ENCODE data around the gene PDE4D.
"Not testable (repeated sequence)": the region's sequence is repeated elsewhere in the genome, so short reads cannot be mapped to it uniquely, and the experiment has no call there.

Gene PDE4D

GRCh38 chr5:59020611-59021285 is 872.8 kb downstream of the PDE4D start:
- DNase-seq = no peak

GRCh38 chr5:59019078-59019477 is 874.4 kb downstream of the PDE4D start:
- no peak for DNase-seq

- DNase-seq = no peak
Observed at GRCh38 chr5:59016925-59017324, 876.6 kb downstream of the PDE4D start.

GRCh38 chr5:59008816-59009473 is 884.6 kb downstream of the PDE4D start:
- DNase-seq = no peak

- peak; percentile 8 for DNase-seq
Observed at GRCh38 chr5:59007460-59008063, 886.0 kb downstream of the PDE4D start.

- no peak for DNase-seq
Observed at GRCh38 chr5:59005934-59006701, 887.4 kb downstream of the PDE4D start.

GRCh38 chr5:59003641-59004040 is 889.9 kb downstream of the PDE4D start:
- no peak for DNase-seq

GRCh38 chr5:59003124-59003523 is 890.4 kb downstream of the PDE4D start:
- no peak for DNase-seq

- no peak for DNase-seq
Observed at GRCh38 chr5:59002162-59002825, 891.2 kb downstream of the PDE4D start.

- DNase-seq = no peak
Observed at GRCh38 chr5:59001716-59002115, 891.8 kb downstream of the PDE4D start.

GRCh38 chr5:59001154-59001553 is 892.4 kb downstream of the PDE4D start:
- no peak for DNase-seq

- no peak for DNase-seq
Observed at GRCh38 chr5:59000211-59000610, 893.3 kb downstream of the PDE4D start.

- DNase-seq = no peak
Observed at GRCh38 chr5:58999804-59000203, 893.7 kb downstream of the PDE4D start.

- DNase-seq = no peak
Observed at GRCh38 chr5:58998544-58998943, 895.0 kb downstream of the PDE4D start.

- DNase-seq = not testable (repeated sequence)
Observed at GRCh38 chr5:58995779-58996178, 897.7 kb downstream of the PDE4D start.

GRCh38 chr5:58993461-58993860 is 900.1 kb downstream of the PDE4D start:
- DNase-seq = no peak

- DNase-seq = no peak
Observed at GRCh38 chr5:58988938-58989337, 904.6 kb downstream of the PDE4D start.

GRCh38 chr5:58987193-58987592 is 906.3 kb downstream of the PDE4D start:
- DNase-seq = no peak

- DNase-seq = no peak
Observed at GRCh38 chr5:58986281-58986680, 907.2 kb downstream of the PDE4D start.

GRCh38 chr5:58985759-58986158 is 907.8 kb downstream of the PDE4D start:
- no peak for DNase-seq

GRCh38 chr5:58985311-58985710 is 908.2 kb downstream of the PDE4D start:
- no peak for DNase-seq

- DNase-seq = no peak
Observed at GRCh38 chr5:58983526-58984452, 909.7 kb downstream of the PDE4D start.
